Measurements from ENCODE around the gene RGS19.

GRCh38 chr20:64099880-64100565, 20.7 kb upstream of the RGS19 start:
- TF ChIP-seq RAD21 (IDR thresholded peaks at IDR 0.05; ENCODE audit: low read depth) (no peak), MAX (IDR thresholded peaks at IDR 0.05) (no peak), REST (IDR thresholded peaks at IDR 0.05; ENCODE audit: low read depth) (no peak), FOXM1 (IDR thresholded peaks at IDR 0.05; ENCODE audit: borderline replicate concordance, low read depth) (no peak), CREB1 (IDR thresholded peaks at IDR 0.05; ENCODE audit: low read depth) (no peak), TAF1 (IDR thresholded peaks at IDR 0.05; ENCODE audit: low read depth) (no peak), ZBTB7A (IDR thresholded peaks at IDR 0.05; ENCODE audit: low read depth) (no peak), NFIC (IDR thresholded peaks at IDR 0.05) (no peak), CEBPB (IDR thresholded peaks at IDR 0.05) (no peak), EP300 (IDR thresholded peaks at IDR 0.05; ENCODE audit: borderline replicate concordance) (no peak), TEAD4 (IDR thresholded peaks at IDR 0.05) (no peak), TCF12 (IDR thresholded peaks at IDR 0.05; ENCODE audit: low read depth) (no peak), EGR1 (IDR thresholded peaks at IDR 0.05) (no peak), YY1 (IDR thresholded peaks at IDR 0.05; ENCODE audit: low read depth) (no peak)
